ENCODE results near the gene TRPV2.
"Not testable (repeated sequence)": the region's sequence is repeated elsewhere in the genome, so short reads cannot be mapped to it uniquely, and the experiment has no call there.

The TRPV2 gene

GRCh38 chr17:16435925-16436886, 20.8 kb downstream of the TRPV2 start:
- in situ Hi-C loops (cut with HindIII; ENCODE audit: low sequenced_read_pairs): no loop called here

DNA sequence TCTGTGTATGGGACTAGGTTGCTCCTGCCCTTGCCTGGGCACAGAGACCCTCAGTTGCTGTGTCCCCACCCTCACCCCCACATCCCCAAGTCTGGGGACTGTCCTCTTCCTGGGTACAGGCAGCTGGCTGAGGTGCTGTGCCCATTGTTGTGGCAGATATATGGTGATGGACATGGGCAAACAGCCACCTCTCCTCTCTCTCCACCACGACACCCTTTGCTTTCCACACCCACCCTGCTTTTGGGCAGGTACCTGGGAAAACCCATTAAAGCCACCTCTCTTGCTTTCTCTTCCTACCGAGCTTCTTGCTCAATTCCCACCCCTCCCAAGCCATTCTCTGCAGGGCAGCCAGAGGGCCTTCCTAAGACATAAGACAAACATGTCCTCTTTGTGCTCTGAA, 21.7 kb downstream of the TRPV2 start:
- in situ Hi-C loops (cut with HindIII; ENCODE audit: low sequenced_read_pairs): no loop called here

GRCh38 chr17:16438173-16438556, 22.8 kb downstream of the TRPV2 start:
- in situ Hi-C loops (cut with HindIII; ENCODE audit: low sequenced_read_pairs): no loop called here

- in situ Hi-C loops (cut with HindIII; ENCODE audit: low sequenced_read_pairs): no loop called here
Measured at GRCh38 chr17:16438557-16439302, 23.4 kb downstream of the TRPV2 start.

DNA sequence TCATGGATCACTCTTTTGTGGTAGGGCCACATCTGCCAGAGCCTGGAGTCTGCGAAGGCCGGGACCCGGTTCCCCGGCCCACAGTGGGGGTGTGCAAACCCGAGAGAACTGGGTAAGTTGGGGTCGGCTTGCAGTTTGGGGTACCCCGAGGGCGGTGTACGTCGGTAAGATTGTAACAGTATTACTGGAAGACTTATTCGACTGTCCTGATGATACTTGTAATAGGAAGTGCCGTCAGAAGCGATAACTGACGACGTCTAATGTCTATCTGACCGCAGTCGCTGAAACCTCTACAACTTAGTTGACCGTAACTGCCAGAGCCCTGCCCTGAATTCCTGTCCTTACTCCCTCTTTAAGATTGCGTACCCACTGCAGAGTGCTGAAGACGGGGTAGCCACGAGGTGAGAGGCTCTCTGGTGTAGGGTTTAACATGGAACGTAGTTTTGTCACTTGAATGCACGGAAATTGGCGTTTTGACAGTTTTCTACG, 24.0 kb downstream of the TRPV2 start:
- in situ Hi-C loops (cut with HindIII; ENCODE audit: low sequenced_read_pairs): no loop called here

- in situ Hi-C loops (cut with HindIII; ENCODE audit: low sequenced_read_pairs): no loop called here
Measured at GRCh38 chr17:16439811-16440351, 24.5 kb downstream of the TRPV2 start.

GRCh38 chr17:16440354-16440753, 25.0 kb downstream of the TRPV2 start:
- in situ Hi-C loops (cut with HindIII; ENCODE audit: low sequenced_read_pairs): not testable (repeated sequence)

- in situ Hi-C loops (cut with HindIII; ENCODE audit: low sequenced_read_pairs): no loop called here
Measured at GRCh38 chr17:16440901-16441629, 25.7 kb downstream of the TRPV2 start.

DNA sequence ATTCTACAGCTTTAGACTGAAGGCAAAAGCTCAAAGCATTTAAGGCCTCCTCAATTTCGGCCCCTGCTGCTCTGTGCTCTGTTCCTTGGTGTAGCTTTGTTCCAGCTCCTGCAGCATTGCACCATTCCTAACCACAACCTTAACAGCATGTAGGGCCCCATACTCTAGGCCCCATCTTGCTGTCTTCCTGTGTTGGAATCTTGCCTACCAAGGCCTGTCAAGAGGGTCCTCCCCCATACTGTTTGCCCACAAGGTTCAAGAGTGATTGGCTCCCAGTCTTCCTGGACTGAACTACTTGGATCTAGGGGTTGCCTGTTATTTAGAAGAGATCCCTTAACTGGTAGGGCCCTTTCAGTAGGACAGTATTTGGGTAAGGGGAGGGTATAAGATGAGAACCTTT, 26.8 kb downstream of the TRPV2 start:
- in situ Hi-C loops (cut with HindIII; ENCODE audit: low sequenced_read_pairs): no loop called here

DNA sequence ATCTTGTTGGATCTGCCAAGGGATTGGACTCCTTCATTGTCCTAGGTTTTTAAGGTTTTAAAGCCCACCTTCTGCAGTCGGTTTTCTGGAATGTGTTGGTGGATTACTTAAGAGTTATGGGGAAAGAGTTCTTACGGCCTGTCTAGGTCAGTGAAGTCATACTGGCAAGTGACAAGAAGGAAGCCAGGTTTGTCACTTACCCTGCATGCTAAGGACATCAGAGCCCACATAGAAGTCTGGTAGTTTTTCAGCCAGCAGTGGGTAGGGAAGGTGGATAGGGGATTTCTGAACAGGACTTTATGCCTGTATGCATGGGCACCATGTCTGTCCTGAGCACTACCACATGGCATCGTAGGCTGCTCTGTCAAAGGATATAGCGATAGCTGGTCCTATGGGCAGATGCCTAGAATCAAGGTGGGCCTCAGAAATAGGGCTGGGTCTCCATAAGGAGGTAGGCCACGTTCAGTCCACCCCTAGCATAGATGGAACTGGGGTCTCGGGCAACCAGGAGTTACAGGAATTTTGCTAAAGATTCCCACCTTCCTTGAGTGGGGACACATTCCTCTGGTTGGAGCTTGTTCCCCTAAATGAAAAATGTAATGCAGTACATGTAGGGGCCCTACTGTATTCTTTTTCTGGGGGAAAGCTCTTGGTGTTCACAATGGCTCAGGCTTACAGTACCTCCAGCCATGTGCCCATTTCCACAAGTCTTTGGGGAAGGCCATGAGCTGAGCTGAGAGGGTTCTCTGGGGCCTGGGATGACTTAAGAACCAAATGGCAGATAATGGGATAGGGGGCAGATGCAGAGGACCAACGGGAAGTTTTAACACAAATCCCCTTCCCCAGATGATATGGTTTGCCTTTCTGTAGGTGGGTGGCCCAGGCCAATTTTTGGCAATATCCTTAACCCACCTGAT, 27.5 kb downstream of the TRPV2 start:
- in situ Hi-C loops (cut with HindIII; ENCODE audit: low sequenced_read_pairs): no loop called here

DNA sequence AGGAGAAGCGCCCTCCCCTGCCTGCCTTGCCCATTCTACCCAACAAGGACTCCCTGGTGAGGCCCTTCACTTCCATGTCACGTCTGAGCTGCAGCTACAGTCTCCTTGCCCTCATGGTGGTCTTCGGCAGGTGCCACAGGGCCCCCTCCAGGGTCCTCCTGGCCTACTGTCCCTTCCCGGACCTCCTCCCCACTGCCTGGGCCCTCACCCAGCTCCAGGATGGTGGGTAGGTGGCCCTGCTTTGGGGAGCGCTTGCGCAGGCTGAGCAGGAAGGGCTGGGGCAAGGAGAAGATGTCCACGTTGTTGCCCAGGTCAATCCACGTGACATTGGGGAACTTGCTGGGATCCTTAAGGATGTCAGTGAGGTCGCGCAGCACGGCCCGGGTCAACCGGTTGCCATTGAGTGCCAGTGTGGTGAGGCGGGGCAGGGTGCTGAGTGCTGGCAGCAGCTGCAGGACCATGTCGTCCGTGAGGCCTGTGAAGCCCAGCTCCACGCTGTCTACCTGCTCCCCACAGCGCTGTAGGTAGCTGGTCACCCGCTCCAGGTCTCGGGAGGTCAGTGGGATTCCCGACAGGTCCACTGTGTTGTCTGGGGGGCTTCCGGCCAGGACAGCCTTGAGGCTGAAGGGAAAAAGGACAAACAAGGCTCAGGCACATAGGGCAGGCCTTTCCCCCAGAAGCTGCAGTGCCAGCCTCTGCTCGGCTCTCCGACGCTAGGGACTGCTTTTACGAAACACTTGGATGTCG, 28.3 kb downstream of the TRPV2 start:
- in situ Hi-C loops (cut with HindIII; ENCODE audit: low sequenced_read_pairs): no loop called here

- in situ Hi-C loops (cut with HindIII; ENCODE audit: low sequenced_read_pairs): no loop called here
Measured at GRCh38 chr17:16444258-16444886, 29.0 kb downstream of the TRPV2 start.

DNA sequence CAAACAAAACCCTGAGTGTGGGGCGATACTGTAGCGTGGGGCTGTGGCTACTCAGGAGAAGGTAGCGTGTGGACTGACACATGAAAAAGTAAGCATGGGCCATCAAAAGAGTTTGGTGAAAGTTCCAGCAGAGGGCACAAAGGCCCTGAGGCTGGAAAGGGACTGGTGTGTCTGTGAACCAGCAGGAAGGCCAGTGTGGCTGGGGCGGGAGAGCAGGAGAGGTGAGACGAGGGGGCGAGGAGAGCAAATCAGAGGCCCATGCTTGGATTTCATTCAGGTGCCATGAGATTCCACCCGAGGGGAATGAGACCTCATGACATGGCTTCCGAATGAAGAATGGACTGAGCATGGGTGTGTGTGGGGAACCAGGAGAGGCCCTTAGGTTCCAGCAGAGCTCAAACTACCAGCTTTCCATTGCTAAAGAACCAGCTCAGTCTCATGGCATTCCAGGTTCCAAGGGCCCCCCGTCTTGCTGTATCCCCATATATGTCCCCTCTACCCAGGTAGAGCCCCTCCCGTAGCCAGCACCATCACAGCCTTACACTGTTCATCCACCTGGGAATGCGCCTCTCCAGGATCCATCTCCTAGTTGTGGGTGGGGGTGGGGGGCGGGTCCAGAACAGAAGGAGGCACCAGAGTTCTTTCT, 31.1 kb downstream of the TRPV2 start:
- in situ Hi-C loops (cut with HindIII; ENCODE audit: low sequenced_read_pairs): no loop called here

- in situ Hi-C loops (cut with HindIII; ENCODE audit: low sequenced_read_pairs): no loop called here
Measured at GRCh38 chr17:16447676-16448075, 32.3 kb downstream of the TRPV2 start.

DNA sequence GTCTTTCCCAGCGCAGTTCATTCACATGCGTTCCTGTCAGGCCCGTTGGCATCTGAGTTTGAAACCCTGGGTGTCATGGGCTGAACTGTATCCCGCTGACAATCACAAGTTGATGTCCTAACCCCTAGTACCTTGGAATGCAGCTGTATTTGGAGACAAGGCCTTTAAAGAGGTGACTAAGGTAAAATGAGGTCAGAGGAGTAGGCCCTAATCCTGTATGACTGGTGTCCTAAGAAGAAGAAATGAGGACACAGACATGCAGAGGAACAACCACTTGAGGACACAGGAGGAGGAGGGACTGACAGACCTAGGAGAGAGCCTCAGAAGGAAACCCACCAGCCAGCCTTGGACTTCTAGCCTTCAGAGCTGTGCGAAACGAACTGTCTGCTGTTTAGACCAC, 33.1 kb downstream of the TRPV2 start:
- in situ Hi-C loops (cut with HindIII; ENCODE audit: low sequenced_read_pairs): no loop called here

DNA sequence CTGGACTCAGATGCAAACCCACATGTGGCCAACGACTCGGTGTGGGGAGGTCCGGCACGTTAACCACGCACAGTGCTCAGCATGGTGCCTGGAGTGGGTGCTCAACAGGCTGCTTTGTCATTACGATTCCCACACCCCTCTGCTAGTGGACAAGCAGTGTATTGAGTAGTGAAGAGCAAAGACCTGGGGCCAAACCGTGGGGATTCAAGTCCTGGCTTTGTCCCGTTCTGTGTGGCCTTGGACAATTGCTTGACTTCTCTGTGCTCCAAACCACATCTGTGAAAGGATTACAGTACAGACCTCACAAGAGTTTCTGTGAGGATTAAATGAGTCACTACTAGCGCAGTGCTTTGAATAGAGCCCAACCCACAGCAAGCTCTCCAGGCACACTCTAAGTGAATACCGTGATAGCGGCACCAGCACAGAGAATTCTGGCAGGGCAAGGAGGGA, 33.8 kb downstream of the TRPV2 start:
- in situ Hi-C loops (cut with HindIII; ENCODE audit: low sequenced_read_pairs): no loop called here

DNA sequence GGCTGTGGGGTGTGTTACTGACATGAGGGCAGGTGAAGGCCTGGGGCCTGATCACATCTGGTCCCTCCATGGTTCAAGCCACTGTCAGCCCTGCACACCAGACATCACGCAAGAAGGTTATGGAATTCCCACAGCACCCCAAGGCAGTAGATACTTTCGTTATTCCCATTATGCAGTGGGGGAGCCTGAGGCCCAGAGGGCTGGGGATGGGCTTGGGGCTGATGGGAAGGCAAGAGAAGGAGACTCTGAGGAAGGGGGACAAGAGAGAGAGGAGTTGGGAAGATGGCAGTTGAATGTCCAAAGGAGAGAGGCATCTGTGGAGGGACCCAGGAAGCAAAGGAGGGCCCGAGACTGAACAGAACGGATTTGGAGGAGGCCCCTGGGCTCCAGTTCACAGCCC, 34.7 kb downstream of the TRPV2 start:
- in situ Hi-C loops (cut with HindIII; ENCODE audit: low sequenced_read_pairs): loop anchor here (5.0 kb wide), 1 partner anchor 72 kb away; no protein-coding TSS in a partner anchor

DNA sequence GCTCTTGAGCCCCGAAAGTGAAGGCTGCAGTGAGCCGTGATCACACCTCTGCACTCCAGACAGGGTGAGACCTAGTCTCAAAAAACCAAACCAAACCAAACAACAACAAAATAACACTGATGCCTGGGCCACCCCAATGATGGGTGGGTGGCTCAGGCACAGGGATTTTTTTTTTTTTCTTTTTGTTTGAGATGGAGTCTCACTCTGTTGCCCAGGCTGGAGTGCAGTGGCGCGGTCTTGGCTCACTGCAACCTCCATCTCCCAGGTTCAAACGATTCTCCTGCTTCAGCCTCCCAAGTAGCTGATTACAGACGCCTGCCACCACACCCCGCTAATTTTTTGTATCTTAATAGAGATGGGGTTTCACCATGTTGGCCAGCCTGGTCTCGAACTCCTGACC, 36.9 kb downstream of the TRPV2 start:
- in situ Hi-C loops (cut with HindIII; ENCODE audit: low sequenced_read_pairs): loop anchor here (5.0 kb wide), 1 partner anchor 70 kb away; no protein-coding TSS in a partner anchor

Data from endothelial cell of hepatic sinusoid (primary cell).